ENCODE results near the gene CR2.

Gene CR2

DNA sequence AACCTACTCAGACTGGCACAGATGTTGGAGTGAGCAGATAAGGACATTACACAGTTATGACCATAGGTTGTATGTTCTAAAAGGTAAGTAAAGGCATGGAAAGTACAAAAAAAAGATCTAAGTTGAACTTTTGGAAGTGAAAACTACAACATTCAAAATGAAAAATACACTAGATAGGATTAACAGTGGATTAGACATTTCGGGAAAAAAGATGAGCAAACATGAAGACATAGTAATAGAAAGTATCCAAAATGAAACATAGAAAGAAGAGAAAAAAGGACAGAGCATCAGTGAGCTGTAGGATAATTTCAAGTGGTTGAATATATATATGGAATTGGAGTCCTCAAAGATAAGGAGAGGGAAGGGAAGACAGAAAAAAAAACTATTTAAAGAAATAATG is 34.0 kb upstream of the CR2 start:
- Histone ChIP-seq H3K9ac (ENCODE audit: insufficient read length) (no peak overlapping the region), H3K9me3 (ENCODE audit: low read depth, low read length) (no peaks in the 10 kb centered on the region), H3K4me3 (no peak overlapping the region), H3K27ac (no peak overlapping the region), H3K36me3 (ENCODE audit: insufficient read depth, low read length) (no peaks in the 10 kb centered on the region)
- DNase-seq (ENCODE audit: low read depth, low spot score), result no peak
- no peak for TF ChIP-seq POLR2AphosphoS5 (IDR thresholded peaks at IDR 0.05; ENCODE audit: borderline replicate concordance, low read depth, low read length)
- TF ChIP-seq EZH2 (IDR thresholded peaks at IDR 0.05), result no peak
- TF ChIP-seq FOXP2 (optimal IDR thresholded peaks at IDR 0.05; ENCODE audit: control extremely low read depth, extremely low read length, insufficient read depth), result no peak

DNA sequence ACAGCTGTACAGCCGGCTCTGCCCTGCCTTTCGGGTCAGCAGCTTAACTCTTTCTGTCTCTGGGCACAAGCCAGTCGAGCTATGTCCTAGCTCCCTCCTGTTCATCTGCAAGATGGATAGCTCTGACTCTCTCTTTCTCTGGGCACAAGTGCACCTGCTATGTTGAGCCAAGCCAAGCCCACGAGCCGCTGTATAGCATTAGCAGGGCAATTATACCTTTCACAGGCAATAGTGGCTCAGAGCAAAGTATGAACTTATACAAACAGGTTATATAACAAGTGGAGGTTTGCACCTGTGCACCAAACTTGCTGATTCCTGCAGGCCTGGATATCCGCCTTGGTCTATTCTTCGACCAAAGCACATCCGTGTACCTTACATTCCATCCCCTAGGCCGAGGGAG is 33.0 kb upstream of the CR2 start:
- TF ChIP-seq EZH2 (IDR thresholded peaks at IDR 0.05), result no peak
- TF ChIP-seq POLR2AphosphoS5 (IDR thresholded peaks at IDR 0.05; ENCODE audit: borderline replicate concordance, low read depth, low read length), result no peak
- TF ChIP-seq FOXP2 (optimal IDR thresholded peaks at IDR 0.05; ENCODE audit: control extremely low read depth, extremely low read length, insufficient read depth), result no peak
- no peaks in the 10 kb centered on the region for H3K9me3 ChIP-seq (ENCODE audit: low read depth, low read length)

DNA sequence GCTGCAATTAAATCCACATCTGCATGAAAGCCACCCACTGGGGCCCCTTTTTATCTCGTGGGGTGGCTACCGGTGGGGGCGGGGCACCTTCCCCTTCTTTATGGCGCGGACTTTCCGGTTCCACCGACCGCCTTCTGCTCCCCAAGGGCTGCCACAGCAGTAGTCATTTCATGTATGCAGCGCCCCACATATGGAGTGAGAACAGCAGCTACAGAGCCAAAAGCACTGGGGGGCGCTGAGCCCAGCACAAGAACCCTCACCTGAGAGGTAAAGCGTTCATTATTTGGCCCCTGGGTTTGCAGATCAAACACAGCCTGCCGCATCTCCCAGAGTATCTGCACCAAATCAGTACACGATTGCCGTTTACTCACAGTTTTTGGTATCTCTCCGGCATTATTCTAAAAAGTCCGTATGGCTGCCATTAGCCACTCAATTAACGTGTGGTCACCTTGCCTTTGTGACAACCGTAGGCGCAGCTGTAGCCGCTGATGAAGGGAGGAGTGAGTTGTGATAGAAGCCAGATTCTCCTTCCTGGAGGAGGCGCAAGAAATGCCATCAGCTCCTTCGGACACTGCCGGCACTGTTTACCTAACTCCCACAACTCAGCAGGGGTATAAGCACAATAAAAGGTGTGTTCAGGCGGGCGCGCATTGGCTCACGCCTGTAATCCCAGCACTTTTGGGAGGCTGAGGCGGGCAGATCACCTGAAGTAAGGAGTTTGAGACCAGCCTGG is 30.4 kb upstream of the CR2 start:
- no peaks in the 10 kb centered on the region for H3K9me3 ChIP-seq (ENCODE audit: low read depth, low read length)
- H3K27ac ChIP-seq, result no peak overlapping the region
- TF ChIP-seq POLR2AphosphoS5 (IDR thresholded peaks at IDR 0.05; ENCODE audit: borderline replicate concordance, low read depth, low read length) (no peak), EZH2 (IDR thresholded peaks at IDR 0.05) (no peak), FOXP2 (optimal IDR thresholded peaks at IDR 0.05; ENCODE audit: control extremely low read depth, extremely low read length, insufficient read depth) (no peak)
- no peak overlapping the region for H3K4me3 ChIP-seq
- DNase-seq (ENCODE audit: low read depth, low spot score), result no peak
- no peak overlapping the region for H3K9ac ChIP-seq (ENCODE audit: insufficient read length)
- no peaks in the 10 kb centered on the region for H3K36me3 ChIP-seq (ENCODE audit: insufficient read depth, low read length)

More for the DNA sequence above, 33.0 kb upstream of the CR2 start:
- Histone ChIP-seq H3K27ac (no peak overlapping the region), H3K36me3 (ENCODE audit: insufficient read depth, low read length) (no peaks in the 10 kb centered on the region), H3K4me3 (no peak overlapping the region), H3K9ac (ENCODE audit: insufficient read length) (no peak overlapping the region)
- DNase-seq (ENCODE audit: low read depth, low spot score), result no peak

DNA sequence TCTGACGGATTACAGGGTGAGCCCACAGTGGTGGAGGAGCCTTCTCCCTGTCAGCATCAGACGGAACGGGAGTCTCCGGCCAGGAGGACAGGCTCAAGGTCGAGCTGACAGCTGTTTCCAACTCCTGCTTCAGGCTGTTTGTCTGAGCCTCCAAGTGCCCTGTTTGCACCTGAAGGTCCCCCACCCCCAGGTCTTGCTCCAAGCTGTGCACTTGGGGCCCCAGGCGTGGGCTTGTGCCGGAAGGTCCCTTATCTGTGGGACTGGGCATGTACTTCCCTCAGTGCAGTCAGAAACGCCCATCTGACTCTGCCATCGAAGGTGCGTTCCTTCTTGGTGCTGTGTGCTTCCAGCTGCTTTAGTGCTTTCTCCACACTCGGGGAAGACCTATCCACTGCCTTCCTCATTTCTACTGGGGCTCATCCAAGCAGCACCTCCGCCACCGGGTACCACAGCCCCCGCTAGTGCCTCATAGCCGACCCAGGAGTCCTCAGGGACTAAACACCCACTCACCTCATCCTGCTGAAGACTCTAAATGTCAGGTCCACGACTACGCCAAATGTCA is 29.5 kb upstream of the CR2 start:
- H3K36me3 ChIP-seq (ENCODE audit: insufficient read depth, low read length), result no peaks in the 10 kb centered on the region
- no peaks in the 10 kb centered on the region for H3K9me3 ChIP-seq (ENCODE audit: low read depth, low read length)
- no peak for DNase-seq (ENCODE audit: low read depth, low spot score)
- TF ChIP-seq FOXP2 (optimal IDR thresholded peaks at IDR 0.05; ENCODE audit: control extremely low read depth, extremely low read length, insufficient read depth), result no peak
- TF ChIP-seq POLR2AphosphoS5 (IDR thresholded peaks at IDR 0.05; ENCODE audit: borderline replicate concordance, low read depth, low read length), result no peak
- TF ChIP-seq EZH2 (IDR thresholded peaks at IDR 0.05), result no peak
- H3K9ac ChIP-seq (ENCODE audit: insufficient read length), result no peak overlapping the region
- no peak overlapping the region for H3K27ac ChIP-seq
- no peak overlapping the region for H3K4me3 ChIP-seq

DNA sequence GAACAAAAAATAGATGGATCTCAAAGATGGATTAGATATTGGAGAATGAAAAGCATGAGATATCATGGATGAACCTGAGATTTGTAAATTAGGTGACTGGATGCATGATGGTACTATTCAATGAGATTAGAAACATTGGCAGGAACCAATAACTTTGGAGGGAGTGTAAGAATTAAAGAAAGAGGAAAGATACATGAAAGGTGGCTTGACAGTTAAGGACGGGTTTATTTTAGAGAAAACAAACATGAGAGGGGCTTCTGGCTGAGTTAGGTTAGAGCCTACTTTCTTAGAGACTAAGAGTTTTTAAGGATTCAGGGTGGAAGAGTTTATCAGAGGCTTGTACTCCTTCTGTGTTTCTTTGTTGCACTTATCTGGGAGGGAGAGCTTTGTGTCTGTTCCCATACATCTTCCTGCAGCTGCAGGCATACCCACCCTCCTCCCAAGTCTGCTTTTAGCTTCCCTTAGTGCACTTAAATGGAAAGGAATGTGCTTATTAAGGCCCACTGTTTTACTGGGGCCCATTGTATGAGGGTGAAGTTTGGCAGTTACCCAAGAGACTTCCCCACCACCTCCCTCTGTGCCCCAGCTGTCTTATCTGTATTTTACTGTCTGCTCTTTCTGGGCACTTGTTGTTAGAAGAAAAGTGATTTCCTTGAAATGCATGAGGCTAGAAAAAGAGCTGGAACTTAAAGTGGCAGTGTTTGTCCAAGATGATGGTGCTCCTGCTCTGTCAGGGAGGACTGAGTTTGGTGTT is 26.1 kb upstream of the CR2 start:
- Histone ChIP-seq H3K27ac (no peak overlapping the region), H3K9me3 (ENCODE audit: low read depth, low read length) (no peaks in the 10 kb centered on the region), H3K9ac (ENCODE audit: insufficient read length) (no peak overlapping the region), H3K36me3 (ENCODE audit: insufficient read depth, low read length) (no peaks in the 10 kb centered on the region), H3K4me3 (no peak overlapping the region)
- TF ChIP-seq FOXP2 (optimal IDR thresholded peaks at IDR 0.05; ENCODE audit: control extremely low read depth, extremely low read length, insufficient read depth), result no peak
- TF ChIP-seq EZH2 (IDR thresholded peaks at IDR 0.05), result no peak
- no peak for TF ChIP-seq POLR2AphosphoS5 (IDR thresholded peaks at IDR 0.05; ENCODE audit: borderline replicate concordance, low read depth, low read length)
- DNase-seq (ENCODE audit: low read depth, low spot score), result no peak

- DNase-seq (ENCODE audit: low read depth, low spot score), result no peak
- Histone ChIP-seq H3K36me3 (ENCODE audit: insufficient read depth, low read length) (no peaks in the 10 kb centered on the region), H3K27ac (no peak overlapping the region), H3K4me3 (no peak overlapping the region), H3K9me3 (ENCODE audit: low read depth, low read length) (no peaks in the 10 kb centered on the region), H3K9ac (ENCODE audit: insufficient read length) (no peak overlapping the region)
- no peak for TF ChIP-seq POLR2AphosphoS5 (IDR thresholded peaks at IDR 0.05; ENCODE audit: borderline replicate concordance, low read depth, low read length)
- TF ChIP-seq FOXP2 (optimal IDR thresholded peaks at IDR 0.05; ENCODE audit: control extremely low read depth, extremely low read length, insufficient read depth), result no peak
- TF ChIP-seq EZH2 (IDR thresholded peaks at IDR 0.05), result no peak
Measured at GRCh38 chr1:207428783-207429182, 25.3 kb upstream of the CR2 start.

DNA sequence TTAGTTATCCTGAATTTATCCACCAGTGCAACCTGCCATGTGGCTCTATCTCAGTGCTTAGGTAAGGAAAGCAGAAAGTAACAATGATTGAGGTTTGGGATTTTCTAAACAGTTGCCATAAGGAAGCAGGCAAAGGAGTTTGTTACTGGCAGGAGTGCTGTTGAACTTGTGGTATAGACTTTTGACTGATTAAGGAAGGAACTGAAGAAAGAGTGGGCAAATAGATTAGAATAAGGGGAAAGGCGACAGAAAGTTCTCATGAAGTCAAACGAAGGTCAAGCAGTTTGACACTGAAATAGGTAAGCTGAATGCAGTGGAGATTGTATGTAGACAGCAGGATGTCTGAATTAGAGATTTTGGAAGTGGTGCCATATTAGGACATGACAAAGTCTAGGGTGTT is 24.2 kb upstream of the CR2 start:
- no peak overlapping the region for H3K9ac ChIP-seq (ENCODE audit: insufficient read length)
- DNase-seq (ENCODE audit: low read depth, low spot score), result no peak
- H3K9me3 ChIP-seq (ENCODE audit: low read depth, low read length), result no peaks in the 10 kb centered on the region
- TF ChIP-seq FOXP2 (optimal IDR thresholded peaks at IDR 0.05; ENCODE audit: control extremely low read depth, extremely low read length, insufficient read depth) (no peak), POLR2AphosphoS5 (IDR thresholded peaks at IDR 0.05; ENCODE audit: borderline replicate concordance, low read depth, low read length) (no peak), EZH2 (IDR thresholded peaks at IDR 0.05) (no peak)
- no peak overlapping the region for H3K27ac ChIP-seq
- H3K4me3 ChIP-seq, result no peak overlapping the region
- H3K36me3 ChIP-seq (ENCODE audit: insufficient read depth, low read length), result no peaks in the 10 kb centered on the region

GRCh38 chr1:207430602-207431001 is 23.5 kb upstream of the CR2 start:
- H3K9me3 ChIP-seq (ENCODE audit: low read depth, low read length), result no peaks in the 10 kb centered on the region
- no peak for TF ChIP-seq EZH2 (IDR thresholded peaks at IDR 0.05)
- no peak for TF ChIP-seq FOXP2 (optimal IDR thresholded peaks at IDR 0.05; ENCODE audit: control extremely low read depth, extremely low read length, insufficient read depth)
- no peak for TF ChIP-seq POLR2AphosphoS5 (IDR thresholded peaks at IDR 0.05; ENCODE audit: borderline replicate concordance, low read depth, low read length)
- no peak for DNase-seq (ENCODE audit: low read depth, low spot score)
- H3K36me3 ChIP-seq (ENCODE audit: insufficient read depth, low read length), result no peaks in the 10 kb centered on the region
- H3K4me3 ChIP-seq, result no peak overlapping the region
- no peak overlapping the region for H3K27ac ChIP-seq
- no peak overlapping the region for H3K9ac ChIP-seq (ENCODE audit: insufficient read length)
